HG03097 (cell line): ENCODE measurements around the gene MOCS3.

ENCODE experiments used
- ATAC-seq: cut with Tn5 transposase; IDR thresholded peaks from one replicate; pipeline ENCODE4 v1.9.1; 2021; ENCODE audit not compliant: unreplicated experiment, low FRiP score

MOCS3 gene

GRCh38 chr20:51008718-51009117 lies 50.1 kb downstream of the MOCS3 start:
- no peak for ATAC-seq

GRCh38 chr20:51009303-51010042 lies 50.9 kb downstream of the MOCS3 start:
- ATAC-seq: no peak

- ATAC-seq: no peak
Measured at GRCh38 chr20:51010043-51010365, 51.4 kb downstream of the MOCS3 start.

- no peak for ATAC-seq
Measured at GRCh38 chr20:51010932-51011331, 52.3 kb downstream of the MOCS3 start.

GRCh38 chr20:51011479-51011878 lies 52.9 kb downstream of the MOCS3 start:
- no peak for ATAC-seq

GRCh38 chr20:51012357-51012756 lies 53.7 kb downstream of the MOCS3 start:
- ATAC-seq: no peak
